ENCODE measurements around the gene SLC35F4. TPM values are rescaled to one million over a fixed set of nuclear protein-coding genes. Genes with fewer than 3 reads are reported as not detected.

The SLC35F4 gene
- total and polyA plus RNA-seq, 2 experiments from 2014 or later: 0.07 TPM; not detected in 1

GRCh38 chr14:57809808-57810207 lies 56.1 kb downstream of the SLC35F4 start:
- 68% methylated on average over 1 of the region's 1 CpG for WGBS (ENCODE audit: low lambda C conversion rate, missing lambda C conversion rate)
- no peaks in the 10 kb centered on the region for H4K20me1 ChIP-seq (ENCODE audit: insufficient read depth, poor library complexity, severe bottlenecking)

DNA sequence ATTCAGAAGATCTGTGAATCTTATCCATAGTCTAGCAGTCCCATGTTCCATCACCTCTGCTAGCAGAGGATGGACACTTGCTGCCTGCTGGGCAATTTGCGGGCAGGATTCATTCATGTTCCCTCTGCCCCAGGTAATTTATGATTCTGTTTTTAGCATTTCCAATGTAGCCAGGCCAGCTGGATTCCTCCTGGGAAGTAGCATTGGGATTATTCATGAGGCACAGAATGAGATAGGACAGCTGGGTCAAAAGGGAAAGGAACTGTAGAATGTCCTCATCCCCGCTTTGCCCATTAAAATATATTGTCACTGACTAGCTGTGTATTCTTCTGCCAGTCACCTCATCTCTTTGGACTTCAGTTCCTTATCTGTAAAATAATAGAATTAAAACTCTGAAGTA lies 68.7 kb downstream of the SLC35F4 start:
- no peak overlapping the region for H2AFZ ChIP-seq
- no peaks in the 10 kb centered on the region for H3K9me3 ChIP-seq (ENCODE audit: low read depth)
- WGBS (ENCODE audit: low lambda C conversion rate, missing lambda C conversion rate): 70% methylated on average over 2 of the region's 2 CpGs
- H3K79me2 ChIP-seq: no peaks in the 10 kb centered on the region
- no peak overlapping the region for H3K27ac ChIP-seq
- no peak for DNase-seq (ENCODE audit: low spot score)
- H3K4me3 ChIP-seq: no peak overlapping the region
- no peak overlapping the region for H3K4me2 ChIP-seq
- no peaks in the 10 kb centered on the region for H3K36me3 ChIP-seq (replicated peaks; ENCODE audit: insufficient read depth, low read depth)
- H3K4me1 ChIP-seq (ENCODE audit: insufficient read depth): no peaks in the 10 kb centered on the region
- TF ChIP-seq CTCF (IDR thresholded peaks at IDR 0.05; ENCODE audit: poor library complexity) (no peak), EZH2 (IDR thresholded peaks at IDR 0.05; ENCODE audit: borderline replicate concordance) (no peak), EZH2phosphoT487 (IDR thresholded peaks at IDR 0.05; ENCODE audit: low read depth, severe bottlenecking, unreplicated experiment) (no peak)
- H3K9me2 ChIP-seq (replicated peaks; ENCODE audit: insufficient read depth): no peaks in the 10 kb centered on the region
- H4K20me1 ChIP-seq (ENCODE audit: insufficient read depth, poor library complexity, severe bottlenecking): no peaks in the 10 kb centered on the region
- no peaks in the 10 kb centered on the region for H3K27me3 ChIP-seq

More at GRCh38 chr14:57809808-57810207, 56.1 kb downstream of the SLC35F4 start:
- Histone ChIP-seq H3K36me3 (replicated peaks; ENCODE audit: insufficient read depth, low read depth) (no peaks in the 10 kb centered on the region), H3K4me1 (ENCODE audit: insufficient read depth) (no peaks in the 10 kb centered on the region), H2AFZ (no peak overlapping the region), H3K9me3 (ENCODE audit: low read depth) (no peaks in the 10 kb centered on the region), H3K4me2 (no peak overlapping the region), H3K79me2 (no peaks in the 10 kb centered on the region), H3K27ac (no peak overlapping the region), H3K27me3 (no peaks in the 10 kb centered on the region), H3K4me3 (no peak overlapping the region), H3K9me2 (replicated peaks; ENCODE audit: insufficient read depth) (no peaks in the 10 kb centered on the region)
- TF ChIP-seq EZH2phosphoT487 (IDR thresholded peaks at IDR 0.05; ENCODE audit: low read depth, severe bottlenecking, unreplicated experiment) (no peak), CTCF (IDR thresholded peaks at IDR 0.05; ENCODE audit: poor library complexity) (no peak), EZH2 (IDR thresholded peaks at IDR 0.05; ENCODE audit: borderline replicate concordance) (no peak)
- no peak for DNase-seq (ENCODE audit: low spot score)

DNA sequence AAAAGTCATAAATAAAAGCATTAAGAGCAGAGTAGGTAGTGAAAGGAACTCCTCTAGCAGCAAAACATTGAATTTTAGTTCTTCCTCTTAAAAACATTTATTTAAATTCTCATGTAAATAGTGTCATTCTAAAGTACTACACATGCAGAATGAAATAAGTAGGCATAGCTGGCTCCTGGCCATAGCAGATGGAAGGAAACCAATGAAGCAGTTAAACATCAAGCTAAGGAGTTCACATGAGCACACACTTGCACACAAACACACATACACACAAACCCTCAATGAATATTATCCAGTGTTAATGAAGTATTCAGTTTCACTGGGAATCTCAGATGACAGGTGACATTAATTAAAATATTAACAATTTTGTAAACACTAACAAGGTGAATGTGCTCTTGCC lies 69.3 kb downstream of the SLC35F4 start:
- Histone ChIP-seq H3K9me2 (replicated peaks; ENCODE audit: insufficient read depth) (no peaks in the 10 kb centered on the region), H3K36me3 (replicated peaks; ENCODE audit: insufficient read depth, low read depth) (no peaks in the 10 kb centered on the region), H3K27ac (no peak overlapping the region), H3K4me2 (no peak overlapping the region), H2AFZ (no peak overlapping the region), H3K4me1 (ENCODE audit: insufficient read depth) (no peaks in the 10 kb centered on the region), H4K20me1 (ENCODE audit: insufficient read depth, poor library complexity, severe bottlenecking) (no peaks in the 10 kb centered on the region), H3K9me3 (ENCODE audit: low read depth) (no peaks in the 10 kb centered on the region), H3K27me3 (no peaks in the 10 kb centered on the region), H3K4me3 (no peak overlapping the region), H3K79me2 (no peaks in the 10 kb centered on the region)
- TF ChIP-seq EZH2 (IDR thresholded peaks at IDR 0.05; ENCODE audit: borderline replicate concordance) (no peak), EZH2phosphoT487 (IDR thresholded peaks at IDR 0.05; ENCODE audit: low read depth, severe bottlenecking, unreplicated experiment) (no peak), CTCF (IDR thresholded peaks at IDR 0.05; ENCODE audit: poor library complexity) (no peak)
- DNase-seq (ENCODE audit: low spot score): no peak

DNA sequence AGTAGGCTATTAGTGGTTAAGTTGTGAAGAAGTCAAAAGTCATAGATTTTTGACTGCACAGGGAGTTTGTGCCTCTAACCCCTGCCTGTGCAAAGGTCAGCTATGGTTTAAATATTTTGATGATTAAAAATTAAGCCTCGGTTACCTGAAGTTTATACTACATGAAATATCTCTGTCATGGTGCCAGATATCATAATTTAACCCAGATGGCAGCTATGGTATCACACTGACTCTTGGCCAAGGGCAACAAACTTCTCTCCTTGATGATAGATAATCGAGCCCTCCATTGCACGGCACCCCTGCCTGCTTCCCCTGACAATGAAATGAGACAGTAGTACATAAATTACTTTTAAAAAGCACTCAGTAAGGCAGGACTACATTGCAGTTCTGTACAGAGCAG lies 80.8 kb downstream of the SLC35F4 start:
- Histone ChIP-seq H3K9me2 (replicated peaks; ENCODE audit: insufficient read depth) (no peaks in the 10 kb centered on the region), H3K27ac (no peak overlapping the region), H3K9me3 (ENCODE audit: low read depth) (peaks cover 3% of the 10 kb centered on the region), H4K20me1 (ENCODE audit: insufficient read depth, poor library complexity, severe bottlenecking) (no peaks in the 10 kb centered on the region), H2AFZ (no peak overlapping the region), H3K79me2 (no peaks in the 10 kb centered on the region), H3K27me3 (no peaks in the 10 kb centered on the region), H3K4me2 (no peak overlapping the region), H3K4me1 (ENCODE audit: insufficient read depth) (peaks cover 3% of the 10 kb centered on the region), H3K4me3 (no peak overlapping the region), H3K36me3 (replicated peaks; ENCODE audit: insufficient read depth, low read depth) (no peaks in the 10 kb centered on the region)
- no peak for TF ChIP-seq EZH2 (IDR thresholded peaks at IDR 0.05; ENCODE audit: borderline replicate concordance)
- TF ChIP-seq CTCF (IDR thresholded peaks at IDR 0.05; ENCODE audit: poor library complexity): no peak
- no peak for TF ChIP-seq EZH2phosphoT487 (IDR thresholded peaks at IDR 0.05; ENCODE audit: low read depth, severe bottlenecking, unreplicated experiment)
- WGBS (ENCODE audit: low lambda C conversion rate, missing lambda C conversion rate): 62% methylated on average over 3 of the region's 3 CpGs
- DNase-seq (ENCODE audit: low spot score): no peak
